Sigmoid colon (tissue), 3 donors: ENCODE results near the gene USP31.

Experiments used
- CTCF ChIP-seq, 4 experiments: fragments of 450-650 bp in 3 of 4; fragments of 200-600 bp in 1 of 4; IDR thresholded peaks; one replicate each; pipeline ENCODE4 v1.5.1; 2016 to 2019; ENCODE audit warnings: antibody characterized with exemption in 4 of 4, mild to moderate bottlenecking in 3 of 4, moderate library complexity in 2 of 4
- POLR2A ChIP-seq, 2 donors: fragments of 450-650 bp; IDR thresholded peaks; one replicate each; pipeline ENCODE4 v1.6.1; 2016; ENCODE audit warnings: antibody characterized with exemption in 2 of 2, mild to moderate bottlenecking in 2 of 2, moderate library complexity in 2 of 2

- TF ChIP-seq CTCF (IDR thresholded peaks at IDR 0.05): no peak
- TF ChIP-seq POLR2A (IDR thresholded peaks at IDR 0.05): no peak
These were observed 29.7 kb downstream of the USP31 start for GRCh38 chr16:23119570-23119969.
